BE2C (cell line): ENCODE measurements around the gene CNKSR1.

ENCODE experiments used
- DNase-seq: peaks from one replicate; pipeline ENCODE4 v3.0.0-alpha.2; 2020
- H3K27me3 ChIP-seq: fragments of 250-450 bp; sonication (Bioruptor Pico); 2 replicates; pipeline ENCODE4 v1.5.1; 2020; ENCODE audit warnings: mild to moderate bottlenecking
- H3K36me3 ChIP-seq: fragments of 250-450 bp; sonication (Bioruptor Pico); 2 replicates; pipeline ENCODE4 v1.5.1; 2020; ENCODE audit warnings: mild to moderate bottlenecking
- H3K4me1 ChIP-seq: fragments of 250-450 bp; sonication (Bioruptor Pico); 2 replicates; pipeline ENCODE4 v1.5.1; 2020
- H3K4me3 ChIP-seq: 2 replicates; pipeline ENCODE4 v1.5.1; 2011; ENCODE audit warnings: low read depth, low read length
- H3K9me3 ChIP-seq: fragments of 250-450 bp; sonication (Bioruptor Pico); 2 replicates; pipeline ENCODE4 v1.5.1; 2020
- TF ChIP-seq, protein P1 (sequence below): IDR thresholded peaks from 2 replicates; pipeline ENCODE4 v1.5.1; 2012; ENCODE audit warnings: mild to moderate bottlenecking, low read depth, low read length

CNKSR1 gene

DNA sequence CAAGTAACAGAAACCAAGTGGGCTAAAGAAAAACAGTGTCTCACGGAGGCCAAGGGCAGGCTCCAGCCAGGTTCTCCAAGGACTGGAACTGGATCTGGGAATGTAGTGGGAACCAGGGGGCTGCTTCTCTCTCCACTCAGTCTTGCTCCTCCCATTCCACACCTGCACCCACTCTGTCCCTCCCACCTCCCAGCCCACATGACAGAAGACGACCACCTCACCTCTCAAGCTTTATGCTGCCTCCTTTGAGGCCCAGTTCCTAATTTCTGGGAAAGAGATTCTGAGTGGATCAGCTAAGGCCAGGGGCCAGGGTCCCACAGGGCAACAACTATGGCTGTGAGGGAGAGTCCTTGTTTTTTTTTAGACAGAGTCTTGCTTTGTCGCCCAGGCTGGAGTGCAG, 38.0 kb downstream of the CNKSR1 start:
- Histone ChIP-seq H3K9me3 (no peaks in the 10 kb centered on the region), H3K27me3 (no peaks in the 10 kb centered on the region), H3K4me3 (no peak overlapping the region), H3K4me1 (no peaks in the 10 kb centered on the region), H3K36me3 (no peaks in the 10 kb centered on the region)
- DNase-seq = no peak
- TF ChIP-seq, protein P1, sequence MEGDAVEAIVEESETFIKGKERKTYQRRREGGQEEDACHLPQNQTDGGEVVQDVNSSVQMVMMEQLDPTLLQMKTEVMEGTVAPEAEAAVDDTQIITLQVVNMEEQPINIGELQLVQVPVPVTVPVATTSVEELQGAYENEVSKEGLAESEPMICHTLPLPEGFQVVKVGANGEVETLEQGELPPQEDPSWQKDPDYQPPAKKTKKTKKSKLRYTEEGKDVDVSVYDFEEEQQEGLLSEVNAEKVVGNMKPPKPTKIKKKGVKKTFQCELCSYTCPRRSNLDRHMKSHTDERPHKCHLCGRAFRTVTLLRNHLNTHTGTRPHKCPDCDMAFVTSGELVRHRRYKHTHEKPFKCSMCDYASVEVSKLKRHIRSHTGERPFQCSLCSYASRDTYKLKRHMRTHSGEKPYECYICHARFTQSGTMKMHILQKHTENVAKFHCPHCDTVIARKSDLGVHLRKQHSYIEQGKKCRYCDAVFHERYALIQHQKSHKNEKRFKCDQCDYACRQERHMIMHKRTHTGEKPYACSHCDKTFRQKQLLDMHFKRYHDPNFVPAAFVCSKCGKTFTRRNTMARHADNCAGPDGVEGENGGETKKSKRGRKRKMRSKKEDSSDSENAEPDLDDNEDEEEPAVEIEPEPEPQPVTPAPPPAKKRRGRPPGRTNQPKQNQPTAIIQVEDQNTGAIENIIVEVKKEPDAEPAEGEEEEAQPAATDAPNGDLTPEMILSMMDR = no peak

DNA sequence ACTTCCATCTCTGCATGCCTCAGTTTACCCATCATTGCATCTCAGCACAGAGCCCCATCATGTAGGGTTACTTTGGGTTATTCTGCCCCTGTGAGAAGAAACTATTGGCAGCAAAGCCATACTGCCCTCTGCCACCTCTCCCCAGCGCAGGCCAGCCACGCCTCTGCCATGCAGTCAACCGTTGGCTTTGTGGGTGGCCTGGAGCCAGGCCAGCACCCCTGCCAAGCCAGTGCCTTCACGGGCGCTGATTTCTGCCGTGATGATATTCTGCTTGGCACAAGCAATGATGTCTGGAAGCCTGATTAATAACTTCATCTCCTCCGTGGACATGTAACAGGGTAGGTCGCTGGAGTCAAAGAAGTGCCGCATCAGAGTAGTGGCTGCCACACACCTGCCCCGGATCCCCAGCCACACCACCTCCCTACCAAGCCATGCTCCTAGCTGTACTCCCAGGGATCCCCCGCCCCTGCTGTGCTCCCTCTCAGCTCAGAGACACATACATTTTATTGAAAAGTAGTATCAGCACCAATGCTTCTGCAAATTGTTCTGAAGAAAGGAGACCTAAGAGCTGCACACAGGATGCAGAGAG, 41.7 kb downstream of the CNKSR1 start:
- TF ChIP-seq, protein P1 = no peak
- no peak overlapping the region for H3K4me3 ChIP-seq
- no peaks in the 10 kb centered on the region for H3K36me3 ChIP-seq
- DNase-seq = no peak
- H3K9me3 ChIP-seq = no peaks in the 10 kb centered on the region
- no peaks in the 10 kb centered on the region for H3K4me1 ChIP-seq
- no peaks in the 10 kb centered on the region for H3K27me3 ChIP-seq

DNA sequence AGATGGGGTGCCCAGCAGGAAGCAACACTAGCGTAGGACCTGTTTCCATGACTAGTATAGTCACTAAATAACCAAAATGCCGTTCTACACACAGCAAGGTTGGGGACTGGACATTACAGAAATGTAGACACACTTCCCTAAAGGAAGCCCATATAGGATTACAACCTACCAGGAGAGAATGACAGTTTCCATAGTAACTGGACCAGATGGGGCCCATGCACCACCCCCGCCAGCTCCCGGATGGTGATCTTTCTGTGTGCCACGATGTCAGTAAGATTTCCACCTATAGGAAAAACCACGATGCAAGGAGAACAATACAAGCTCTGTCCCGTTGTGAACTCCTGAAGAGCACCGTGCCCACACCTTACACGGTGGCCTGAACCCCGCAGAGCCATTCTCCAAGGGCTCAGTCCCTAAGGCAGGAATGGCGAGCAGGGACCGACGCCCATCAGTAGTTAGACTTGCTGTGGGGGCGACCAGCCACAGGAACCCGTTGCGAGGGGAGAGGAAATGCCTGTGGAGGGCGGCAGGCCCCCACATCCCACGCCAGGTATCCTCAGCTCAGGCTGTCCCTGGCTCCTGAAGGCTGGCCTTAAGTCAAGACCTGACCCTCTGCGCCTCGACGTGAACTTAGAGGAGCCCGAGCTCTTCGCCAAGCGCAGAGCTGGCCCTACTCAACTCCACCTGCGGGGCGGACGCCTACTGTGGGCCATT, 43.1 kb downstream of the CNKSR1 start:
- Histone ChIP-seq H3K27me3 (no peaks in the 10 kb centered on the region), H3K4me3 (no peak overlapping the region), H3K4me1 (no peaks in the 10 kb centered on the region), H3K9me3 (no peaks in the 10 kb centered on the region), H3K36me3 (no peaks in the 10 kb centered on the region)
- TF ChIP-seq, protein P1 = no peak
- DNase-seq = no peak

DNA sequence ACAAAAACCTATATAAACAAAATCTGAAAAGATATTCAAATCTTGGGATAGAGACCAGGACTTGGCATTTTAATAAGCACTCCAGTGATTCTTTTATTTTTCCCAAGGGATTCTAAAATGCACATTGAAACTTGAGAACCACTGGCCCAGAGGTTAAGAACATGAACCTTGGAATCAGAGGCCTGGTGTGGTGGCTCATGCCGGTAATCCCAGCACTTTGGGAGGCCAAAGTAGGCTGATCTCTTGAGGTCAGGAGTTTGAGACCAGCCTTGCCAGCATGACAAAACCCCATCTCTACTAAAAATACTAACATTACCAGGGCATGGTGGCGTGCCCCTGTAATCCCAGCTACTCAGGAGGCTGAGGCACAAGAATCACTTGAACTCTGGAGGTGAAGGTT, 43.8 kb downstream of the CNKSR1 start:
- no peaks in the 10 kb centered on the region for H3K4me1 ChIP-seq
- H3K4me3 ChIP-seq = no peak overlapping the region
- no peak for DNase-seq
- no peaks in the 10 kb centered on the region for H3K27me3 ChIP-seq
- TF ChIP-seq, protein P1 = no peak
- no peaks in the 10 kb centered on the region for H3K36me3 ChIP-seq
- H3K9me3 ChIP-seq = no peaks in the 10 kb centered on the region

DNA sequence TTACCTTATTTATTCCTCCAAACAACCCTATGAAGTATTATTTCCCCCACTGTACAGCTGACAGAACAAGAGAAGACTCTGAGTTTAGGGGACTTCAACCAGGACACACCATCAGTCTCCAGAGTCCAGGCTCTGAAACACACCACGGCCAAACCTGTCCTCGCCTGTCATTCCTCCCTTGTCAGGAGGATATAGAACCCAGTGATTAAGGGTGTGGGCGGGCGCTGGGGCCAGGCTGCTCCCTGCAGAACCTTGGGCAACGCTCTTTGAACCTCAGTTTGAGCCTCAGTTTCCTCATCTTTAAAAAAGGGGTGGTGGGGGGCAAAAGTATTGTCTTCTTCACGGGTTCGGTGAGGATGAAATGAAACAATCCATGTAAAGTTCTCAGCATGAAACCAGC, 47.3 kb downstream of the CNKSR1 start:
- no peaks in the 10 kb centered on the region for H3K9me3 ChIP-seq
- no peak for DNase-seq
- TF ChIP-seq, protein P1 = no peak
- no peaks in the 10 kb centered on the region for H3K4me1 ChIP-seq
- H3K4me3 ChIP-seq = no peak overlapping the region
- H3K36me3 ChIP-seq = no peaks in the 10 kb centered on the region
- H3K27me3 ChIP-seq = no peaks in the 10 kb centered on the region
